ENCODE measurements around the gene EBLN2. TPM values are rescaled to one million over a fixed set of nuclear protein-coding genes. Genes with fewer than 3 reads are reported as not detected.

The EBLN2 gene
- polyA plus RNA-seq, 3 donors, result 0.27 to 4.6 (median 0.40) TPM

GRCh38 chr3:73024836-73025235 lies 36.6 kb upstream of the EBLN2 start:
- no peak overlapping the region for H3K4me3 Mint-ChIP-seq
- H3K79me2 ChIP-seq (ENCODE audit: insufficient read depth, low read length), result peaks cover 100% of the 10 kb centered on the region
- peak in 2 of 3 donors; percentile 5 to 19 for DNase-seq
- peaks cover 0 to 9% of the 10 kb centered on the region in 2 donors for H3K36me3 ChIP-seq (replicated peaks in 1 of 2; ENCODE audit: control insufficient read depth in 1 of 2, insufficient read depth in 2 of 2, low read length in 2 of 2)
- no peak overlapping the region for H3K27ac ChIP-seq (ENCODE audit: low read depth in 1 of 2, low read length in 2 of 2)
- no peaks in the 10 kb centered on the region for H3K9me3 ChIP-seq (replicated peaks in 1 of 2; ENCODE audit: control insufficient read depth in 1 of 2, insufficient read depth in 1 of 2, low read length in 2 of 2)
- no peaks in the 10 kb centered on the region for H3K4me1 ChIP-seq (ENCODE audit: control insufficient read depth in 1 of 2, insufficient read depth in 2 of 2, low read length in 2 of 2)
- no peaks in the 10 kb centered on the region for H3K27me3 ChIP-seq (ENCODE audit: control insufficient read depth in 2 of 2, insufficient read depth in 2 of 2, low read length in 2 of 2)
- TF ChIP-seq CTCF (IDR thresholded peaks at IDR 0.05), result no peak
- H3K4me2 ChIP-seq (replicated peaks; ENCODE audit: extremely low read depth, low read length, poor library complexity, severe bottlenecking), result no peak overlapping the region
- no peak overlapping the region for H2AFZ ChIP-seq (ENCODE audit: insufficient read depth, low read depth, low read length, poor library complexity, severe bottlenecking)
- peaks cover 22% of the 10 kb centered on the region for H3K4me1 Mint-ChIP-seq
- peak overlapping the region in 1 of 7 donors; percentile 42 for H3K27ac Mint-ChIP-seq
- H3K27me3 Mint-ChIP-seq (ENCODE audit: low read depth in 3 of 3), result no peaks in the 10 kb centered on the region
- H4K20me1 ChIP-seq (ENCODE audit: insufficient read depth, low read length), result peaks cover 97% of the 10 kb centered on the region
- intact Hi-C loops (cut with micrococcal nuclease), result no loop called here
- no peak overlapping the region for H3K9ac ChIP-seq (ENCODE audit: insufficient read depth, low read length, poor library complexity, severe bottlenecking)
- H3K36me3 Mint-ChIP-seq, result peaks cover 10 to 19% of the 10 kb centered on the region in 2 donors
- H3K4me3 ChIP-seq (replicated peaks in 1 of 3; ENCODE audit: low read depth in 2 of 3, low read length in 3 of 3), result no peak overlapping the region
- H3K9me3 Mint-ChIP-seq, result peaks cover 0 to 1% (median 0%) of the 10 kb centered on the region in 7 donors

- H3K27ac ChIP-seq (ENCODE audit: low read depth in 1 of 2, low read length in 2 of 2), result no peak overlapping the region
- H3K27me3 ChIP-seq (ENCODE audit: control insufficient read depth in 2 of 2, insufficient read depth in 2 of 2, low read length in 2 of 2), result no peaks in the 10 kb centered on the region
- H3K9me3 Mint-ChIP-seq, result peaks cover 0 to 1% (median 0%) of the 10 kb centered on the region in 7 donors
- no peak overlapping the region for H2AFZ ChIP-seq (ENCODE audit: insufficient read depth, low read depth, low read length, poor library complexity, severe bottlenecking)
- peaks cover 10 to 27% of the 10 kb centered on the region in 2 donors for H3K36me3 Mint-ChIP-seq
- WGBS (ENCODE audit: insufficient coverage), result 100% methylated on average over 1 of the region's 6 CpGs
- peaks cover 0 to 9% of the 10 kb centered on the region in 2 donors for H3K36me3 ChIP-seq (replicated peaks in 1 of 2; ENCODE audit: control insufficient read depth in 1 of 2, insufficient read depth in 2 of 2, low read length in 2 of 2)
- H3K27ac Mint-ChIP-seq, result peak overlapping the region in 1 of 7 donors; percentile 1
- H3K4me2 ChIP-seq (replicated peaks; ENCODE audit: extremely low read depth, low read length, poor library complexity, severe bottlenecking), result no peak overlapping the region
- no peak for DNase-seq
- no peak overlapping the region for H3K4me3 Mint-ChIP-seq
- no peak overlapping the region for H3K4me3 ChIP-seq (replicated peaks in 1 of 3; ENCODE audit: low read depth in 2 of 3, low read length in 3 of 3)
- H4K20me1 ChIP-seq (ENCODE audit: insufficient read depth, low read length), result peaks cover 97% of the 10 kb centered on the region
- H3K27me3 Mint-ChIP-seq (ENCODE audit: low read depth in 3 of 3), result peaks cover 0 to 2% (median 0%) of the 10 kb centered on the region in 3 donors
- peaks cover 100% of the 10 kb centered on the region for H3K79me2 ChIP-seq (ENCODE audit: insufficient read depth, low read length)
- H3K9ac ChIP-seq (ENCODE audit: insufficient read depth, low read length, poor library complexity, severe bottlenecking), result no peak overlapping the region
- no peaks in the 10 kb centered on the region for H3K4me1 ChIP-seq (ENCODE audit: control insufficient read depth in 1 of 2, insufficient read depth in 2 of 2, low read length in 2 of 2)
- TF ChIP-seq CTCF (IDR thresholded peaks at IDR 0.05), result no peak
- H3K9me3 ChIP-seq (replicated peaks in 1 of 2; ENCODE audit: control insufficient read depth in 1 of 2, insufficient read depth in 1 of 2, low read length in 2 of 2), result no peaks in the 10 kb centered on the region
- intact Hi-C loops (cut with micrococcal nuclease), result no loop called here
- peaks cover 21% of the 10 kb centered on the region for H3K4me1 Mint-ChIP-seq
Measured at GRCh38 chr3:73026111-73026759, 35.2 kb upstream of the EBLN2 start.

All from CD14-positive monocyte (primary cell).